GM12872 (cell line): ENCODE measurements around the gene PFN3.

Source experiments
- CTCF ChIP-seq: IDR thresholded peaks from 3 replicates; pipeline ENCODE4 v1.5.1; 2011; ENCODE audit warnings: low read depth, mild to moderate bottlenecking, low read length, moderate library complexity; ENCODE audit not compliant: insufficient read depth

Gene PFN3

GRCh38 chr5:177440211-177440989, 39.9 kb upstream of the PFN3 start:
- TF ChIP-seq CTCF: no peak

- no peak for TF ChIP-seq CTCF
Measured at GRCh38 chr5:177439518-177440053, 39.1 kb upstream of the PFN3 start.

- no peak for TF ChIP-seq CTCF
Measured at GRCh38 chr5:177438468-177438867, 38.0 kb upstream of the PFN3 start.

- no peak for TF ChIP-seq CTCF
Measured at GRCh38 chr5:177437623-177438022, 37.2 kb upstream of the PFN3 start.

- TF ChIP-seq CTCF: no peak
Measured at GRCh38 chr5:177435847-177436536, 35.5 kb upstream of the PFN3 start.

- no peak for TF ChIP-seq CTCF
Measured at GRCh38 chr5:177434942-177435738, 34.7 kb upstream of the PFN3 start.

- no peak for TF ChIP-seq CTCF
Measured at GRCh38 chr5:177434437-177434836, 34.0 kb upstream of the PFN3 start.
